ENCODE measurements around the gene MTMR3.

DNA sequence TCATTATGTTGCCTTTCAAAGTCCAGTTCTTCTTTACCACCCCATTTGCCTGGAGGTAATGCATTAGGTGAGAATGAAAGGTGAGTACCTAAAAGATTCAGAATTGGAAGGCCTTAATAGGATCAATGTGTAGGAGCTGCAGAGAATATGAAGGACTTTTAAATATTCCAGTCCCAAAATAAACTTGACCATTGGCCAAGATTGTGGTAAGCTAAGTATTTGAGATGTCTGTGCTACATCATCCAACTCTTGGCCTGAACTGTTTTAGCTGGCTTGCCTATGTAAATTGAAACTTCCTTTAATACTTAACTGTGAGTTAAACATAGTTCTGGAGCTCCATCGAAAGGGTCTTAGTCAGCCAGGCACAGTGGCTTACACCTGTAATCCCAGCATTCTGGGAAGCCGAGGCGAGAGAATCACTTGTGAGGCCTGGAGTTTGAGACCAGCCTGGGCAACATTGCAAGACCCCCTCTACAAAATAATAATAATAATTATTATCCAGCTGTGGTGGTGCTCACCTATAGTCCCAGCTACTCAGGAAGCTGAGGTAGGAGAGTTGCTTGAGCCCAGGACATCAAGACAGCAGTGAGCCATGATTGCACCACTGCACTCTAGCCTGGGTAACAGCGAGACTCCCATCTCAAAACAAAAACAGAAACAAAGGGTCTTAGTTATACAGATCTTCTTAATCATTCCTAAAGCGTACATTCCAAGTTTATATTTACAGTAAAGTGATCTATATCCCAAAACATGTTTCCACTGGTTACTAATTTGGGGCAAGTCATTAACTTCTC lies 29.8 kb downstream of the MTMR3 start:
- TF ChIP-seq, protein P1, sequence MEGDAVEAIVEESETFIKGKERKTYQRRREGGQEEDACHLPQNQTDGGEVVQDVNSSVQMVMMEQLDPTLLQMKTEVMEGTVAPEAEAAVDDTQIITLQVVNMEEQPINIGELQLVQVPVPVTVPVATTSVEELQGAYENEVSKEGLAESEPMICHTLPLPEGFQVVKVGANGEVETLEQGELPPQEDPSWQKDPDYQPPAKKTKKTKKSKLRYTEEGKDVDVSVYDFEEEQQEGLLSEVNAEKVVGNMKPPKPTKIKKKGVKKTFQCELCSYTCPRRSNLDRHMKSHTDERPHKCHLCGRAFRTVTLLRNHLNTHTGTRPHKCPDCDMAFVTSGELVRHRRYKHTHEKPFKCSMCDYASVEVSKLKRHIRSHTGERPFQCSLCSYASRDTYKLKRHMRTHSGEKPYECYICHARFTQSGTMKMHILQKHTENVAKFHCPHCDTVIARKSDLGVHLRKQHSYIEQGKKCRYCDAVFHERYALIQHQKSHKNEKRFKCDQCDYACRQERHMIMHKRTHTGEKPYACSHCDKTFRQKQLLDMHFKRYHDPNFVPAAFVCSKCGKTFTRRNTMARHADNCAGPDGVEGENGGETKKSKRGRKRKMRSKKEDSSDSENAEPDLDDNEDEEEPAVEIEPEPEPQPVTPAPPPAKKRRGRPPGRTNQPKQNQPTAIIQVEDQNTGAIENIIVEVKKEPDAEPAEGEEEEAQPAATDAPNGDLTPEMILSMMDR (IDR thresholded peaks at IDR 0.05; ENCODE audit: control extremely low read depth in 1 of 3, insufficient read depth in 1 of 3, low read depth in 1 of 3, low read length in 3 of 3), result no peak
- TF ChIP-seq KDM1A (IDR thresholded peaks at IDR 0.05; ENCODE audit: borderline replicate concordance, low read length) (no peak), ZNF274 (IDR thresholded peaks at IDR 0.05; ENCODE audit: borderline replicate concordance, extremely low read depth, low read length) (no peak), EZH2 (IDR thresholded peaks at IDR 0.05; ENCODE audit: low read depth, low read length, severe bottlenecking) (no peak)
